Fibroblast of skin of right quadriceps (primary cell): ENCODE results near the gene PIGQ.
A peak's percentile ranks its signal among the peaks of the same experiment; 100 is the strongest.
"Not testable (repeated sequence)": the region's sequence is repeated elsewhere in the genome, so short reads cannot be mapped to it uniquely, and the experiment has no call there.

Experiments
- DNase-seq: peaks from one replicate; pipeline ENCODE4 v3.0.0-alpha.2; 2013

The PIGQ gene

DNA sequence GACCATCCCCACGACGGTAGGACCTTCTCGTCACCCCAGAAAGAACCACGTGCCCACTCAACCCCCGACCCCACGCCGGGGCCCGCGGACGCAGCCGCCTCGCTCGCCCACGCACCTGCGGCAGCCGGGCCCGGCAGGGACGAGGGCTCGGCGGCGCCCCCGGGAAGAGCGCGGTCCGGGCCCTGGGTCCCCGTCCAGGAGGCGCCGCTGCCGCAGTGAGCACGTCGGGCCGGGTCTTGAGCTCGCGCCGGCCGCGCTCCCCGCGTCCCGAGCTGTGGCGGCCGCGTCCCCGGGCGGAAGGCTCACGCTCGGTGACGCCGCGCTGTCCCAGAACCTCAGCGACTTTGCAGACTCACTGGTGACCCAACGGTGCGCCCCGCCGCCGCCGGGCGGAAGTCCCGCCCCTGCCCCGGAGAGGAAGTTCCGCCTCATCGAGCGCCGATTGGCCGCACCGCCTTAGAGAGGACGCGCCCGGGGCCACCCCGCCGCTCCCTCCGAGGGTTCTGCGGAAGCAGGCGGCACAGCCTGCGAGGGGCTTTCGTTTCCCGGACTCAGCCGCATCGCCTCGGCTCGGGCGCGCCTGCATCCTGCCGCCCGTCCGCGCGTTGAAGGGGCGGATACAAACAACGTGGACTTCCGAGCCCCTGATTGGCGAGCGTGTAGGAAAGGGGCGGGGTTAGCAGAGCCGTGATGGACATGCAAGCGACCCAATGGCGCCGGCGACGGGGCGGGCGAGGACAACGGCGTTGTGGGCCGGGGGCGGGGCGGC is 19.3 kb downstream of the PIGQ start:
- DNase-seq, result peak; percentile 95

DNA sequence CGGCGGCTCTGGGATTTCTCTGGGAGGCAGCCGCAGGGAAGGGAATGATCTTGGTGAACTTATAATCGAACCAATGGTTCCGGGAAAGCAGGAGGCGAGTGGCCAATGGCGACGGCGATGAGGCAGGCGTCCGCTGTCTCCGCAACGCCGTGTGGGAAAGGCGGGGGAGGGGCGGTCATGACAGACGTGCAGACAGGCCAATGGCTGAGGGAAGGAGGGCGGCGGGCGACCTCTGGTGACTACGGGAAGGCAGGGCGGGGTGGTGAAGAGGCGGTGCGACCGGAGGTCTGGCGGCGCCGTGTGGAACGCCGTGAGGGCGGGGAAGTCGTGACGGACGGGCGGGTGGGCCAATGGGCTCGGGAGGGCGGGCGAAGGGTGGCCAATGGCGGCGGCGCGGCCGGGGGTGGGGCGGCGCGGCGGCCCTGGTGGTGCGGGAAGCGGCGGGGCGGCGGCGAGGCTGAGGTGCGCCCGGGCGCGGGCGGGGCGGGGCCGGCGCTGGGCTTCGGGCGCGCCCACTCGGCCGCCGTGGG is 20.0 kb downstream of the PIGQ start, which contains the start of gene RAB40C:
TSS of gene RAB40C (plus strand) at position 409 of the 530 bp plus-strand sequence. CDS start 226 bp downstream, outside the sequence.
- peak; percentile 97 for DNase-seq

DNA sequence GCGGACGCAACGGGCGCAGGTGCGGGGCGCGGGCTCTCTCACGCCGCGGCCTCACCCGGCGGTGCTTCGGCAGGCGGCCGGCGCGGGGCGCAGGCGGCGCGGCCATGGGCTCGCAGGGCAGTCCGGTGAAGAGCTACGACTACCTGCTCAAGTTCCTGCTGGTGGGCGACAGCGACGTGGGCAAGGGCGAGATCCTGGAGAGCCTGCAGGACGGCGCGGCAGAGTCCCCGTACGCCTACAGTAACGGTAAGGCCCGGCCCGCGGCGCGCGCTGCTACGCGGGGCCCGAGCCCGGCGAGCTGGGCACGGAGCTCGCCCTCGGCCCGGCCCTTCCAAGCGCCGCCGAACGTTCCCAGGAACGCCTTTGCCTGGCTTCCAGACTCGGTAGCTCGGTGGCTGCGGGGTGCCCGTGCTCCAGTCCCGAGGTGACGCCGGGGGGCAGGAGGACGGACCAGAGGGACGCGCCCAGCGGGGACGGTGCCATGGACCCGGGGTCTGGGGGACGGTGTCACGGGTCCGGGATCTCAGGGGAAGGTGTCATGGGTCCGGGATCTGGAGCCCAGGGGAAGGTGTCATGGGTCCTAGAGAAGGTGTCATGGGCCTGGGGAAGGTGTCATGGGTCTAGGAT is 20.5 kb downstream of the PIGQ start:
- DNase-seq, result peak; percentile 34

DNA sequence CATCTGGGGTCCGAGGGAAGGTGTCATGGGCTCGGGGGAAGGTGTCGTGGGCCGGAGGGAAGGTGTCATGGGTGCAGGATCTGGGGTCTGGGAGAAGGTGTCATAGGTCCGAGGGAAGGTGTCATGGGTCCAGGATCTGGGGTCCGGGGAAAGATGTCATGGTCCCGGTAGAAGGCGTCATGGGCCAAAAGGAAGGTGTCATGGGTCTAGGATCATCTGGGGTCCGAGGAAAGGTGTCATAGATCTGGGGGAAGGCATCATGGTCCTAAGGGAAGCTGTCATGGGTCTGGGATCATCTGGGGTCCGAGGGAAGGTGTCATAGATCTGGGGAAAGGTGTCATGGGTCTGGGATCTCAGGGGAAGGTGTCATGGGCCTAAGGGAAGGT is 21.0 kb downstream of the PIGQ start:
- DNase-seq, result no peak

DNA sequence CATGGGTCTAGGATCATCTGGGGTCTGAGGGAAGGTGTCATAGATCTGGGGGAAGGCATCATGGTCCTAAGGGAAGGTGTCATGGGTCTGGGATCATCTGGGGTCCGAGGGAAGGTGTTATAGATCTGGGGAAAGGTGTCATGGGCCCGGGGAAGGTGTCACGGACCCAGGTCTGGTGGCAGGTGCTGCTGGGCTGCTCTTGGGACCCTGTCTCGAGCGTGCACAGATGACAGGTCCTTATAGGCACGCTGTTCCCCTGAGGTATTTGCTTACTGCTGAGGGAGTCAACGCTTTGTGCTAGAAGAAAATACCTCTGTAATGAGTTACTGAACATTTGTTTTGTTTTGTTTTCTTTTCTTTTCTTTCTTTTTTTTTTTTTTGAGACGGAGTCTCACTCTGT is 21.5 kb downstream of the PIGQ start:
- DNase-seq, result no peak

DNA sequence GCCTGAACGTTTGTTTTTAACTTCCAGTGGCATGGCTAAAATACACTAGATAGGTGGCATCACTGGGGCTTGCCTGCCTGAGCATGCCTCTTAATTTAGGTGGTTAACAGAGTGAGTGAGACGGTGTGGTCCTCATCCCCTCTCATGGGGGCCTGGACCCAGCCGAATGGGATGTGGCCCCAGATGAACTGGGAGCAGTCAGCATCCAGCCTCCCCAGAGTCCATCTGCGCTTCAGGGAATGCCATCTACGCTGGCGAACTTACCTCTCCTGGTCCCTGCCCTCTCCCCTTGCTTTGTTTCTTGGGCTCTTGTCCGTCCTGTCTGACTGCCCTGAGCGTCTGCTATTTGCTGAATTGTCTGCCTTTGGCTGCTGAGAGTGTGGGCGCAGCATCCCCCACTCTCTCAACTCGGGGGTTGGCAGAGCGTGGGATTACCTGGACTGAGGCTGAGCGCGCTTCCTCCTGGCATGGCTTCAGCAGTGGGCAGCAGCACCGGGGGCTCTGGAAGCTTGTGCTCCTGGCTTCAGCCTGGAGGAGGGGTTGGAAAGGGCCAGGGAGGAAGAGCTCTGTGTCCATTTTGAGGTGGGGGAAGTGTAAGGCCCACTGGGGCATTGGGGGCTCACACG is 22.2 kb downstream of the PIGQ start:
- DNase-seq, result no peak

DNA sequence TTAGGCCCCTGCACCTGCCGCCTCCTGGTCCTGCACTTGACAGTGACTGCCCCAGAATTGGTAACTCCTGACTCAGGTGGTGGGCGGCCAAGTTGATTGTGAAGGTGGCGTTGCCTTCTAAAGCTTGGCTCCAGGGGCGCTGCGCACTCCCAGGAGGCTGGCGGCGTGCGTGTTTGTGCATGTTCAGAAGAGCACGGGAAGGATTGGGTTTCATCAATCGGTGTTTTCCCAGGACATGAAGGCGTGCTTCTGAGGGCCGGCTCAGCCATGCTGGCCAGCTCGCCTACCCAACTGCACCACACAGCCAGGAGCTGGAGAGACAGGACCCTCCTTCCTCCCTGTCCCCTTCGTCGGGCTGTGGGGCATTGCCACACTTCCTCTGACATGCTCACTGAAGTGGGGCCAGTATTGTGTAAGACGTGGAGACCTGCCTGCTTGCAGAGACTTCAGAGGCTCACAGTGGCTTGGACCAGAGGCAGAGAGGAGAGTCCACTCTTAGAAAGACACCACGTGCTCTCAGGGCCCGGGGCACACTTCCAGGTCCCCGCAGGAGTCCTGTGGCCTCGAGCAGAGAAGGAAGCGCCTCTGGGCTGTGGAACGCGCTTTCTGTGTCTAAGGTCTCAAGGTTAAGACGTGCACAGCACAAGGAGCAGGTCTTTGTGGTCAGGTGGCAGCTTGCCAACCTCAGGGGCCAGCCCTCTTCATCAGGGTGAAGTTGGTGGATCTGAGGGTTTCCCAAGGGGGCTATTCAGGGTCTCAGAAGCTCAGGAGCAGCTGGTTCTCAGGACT is 22.9 kb downstream of the PIGQ start:
- DNase-seq, result no peak

DNA sequence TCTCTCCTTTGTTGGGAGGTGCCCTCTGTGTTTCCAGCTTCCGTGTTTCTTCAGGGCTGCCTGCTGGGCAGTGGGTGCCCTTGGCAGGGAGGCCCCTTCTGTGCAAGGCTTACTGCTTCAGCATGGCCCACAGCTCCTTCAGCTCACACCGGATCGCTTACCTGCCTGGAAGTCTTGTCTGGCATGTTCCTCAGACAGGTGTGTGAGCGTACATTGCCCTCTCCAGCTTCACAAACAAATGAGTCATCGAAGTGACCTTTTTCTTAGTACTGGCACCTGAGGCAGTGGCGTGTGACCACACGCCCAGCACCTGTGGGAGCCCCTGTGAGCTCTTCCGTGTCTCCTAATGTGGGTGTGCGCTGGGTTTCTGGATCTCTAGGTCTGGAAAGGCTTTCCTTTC is 23.6 kb downstream of the PIGQ start:
- DNase-seq, result no peak

DNA sequence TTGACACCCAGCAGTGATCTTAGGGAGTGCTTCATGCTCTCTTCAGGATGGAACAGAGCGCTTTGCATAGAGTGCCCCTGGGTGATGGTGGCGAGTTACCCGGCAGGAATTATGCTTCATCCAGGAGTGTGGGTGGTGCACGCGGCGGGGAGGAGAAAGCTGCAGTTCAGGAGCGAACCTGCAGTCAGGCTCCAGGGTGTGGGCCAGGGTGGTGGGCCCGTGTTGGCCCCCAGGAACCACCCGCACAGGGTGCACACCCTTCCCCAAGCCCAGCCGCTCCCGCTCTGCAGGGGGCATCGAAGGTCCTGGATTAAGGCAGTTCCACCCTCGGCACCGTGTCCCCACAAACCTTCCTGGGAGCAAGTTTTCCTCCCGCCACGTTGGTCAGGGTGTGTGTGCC is 24.0 kb downstream of the PIGQ start:
- DNase-seq, result no peak

DNA sequence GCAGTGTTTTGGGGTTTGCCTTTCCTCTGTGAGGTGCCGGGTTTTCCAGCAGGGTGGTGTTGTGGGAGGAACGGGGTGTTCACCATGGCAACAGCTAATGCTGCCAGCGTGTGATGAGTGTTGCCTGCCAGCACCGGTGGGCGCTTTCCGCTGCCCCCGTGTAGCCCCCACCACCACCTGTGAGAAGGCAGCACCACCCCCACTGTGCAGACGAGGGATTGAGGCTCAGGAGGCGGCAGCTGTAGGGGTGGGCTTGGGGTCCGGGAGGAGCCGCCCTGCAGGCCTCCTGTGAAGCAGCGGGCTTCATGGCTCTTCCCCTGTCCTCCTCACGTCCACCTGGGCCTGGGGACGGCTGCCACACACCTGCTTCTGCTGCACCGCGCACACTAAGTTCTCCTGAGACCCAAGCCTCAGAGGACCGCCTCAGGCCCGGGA is 25.3 kb downstream of the PIGQ start:
- no peak for DNase-seq

DNA sequence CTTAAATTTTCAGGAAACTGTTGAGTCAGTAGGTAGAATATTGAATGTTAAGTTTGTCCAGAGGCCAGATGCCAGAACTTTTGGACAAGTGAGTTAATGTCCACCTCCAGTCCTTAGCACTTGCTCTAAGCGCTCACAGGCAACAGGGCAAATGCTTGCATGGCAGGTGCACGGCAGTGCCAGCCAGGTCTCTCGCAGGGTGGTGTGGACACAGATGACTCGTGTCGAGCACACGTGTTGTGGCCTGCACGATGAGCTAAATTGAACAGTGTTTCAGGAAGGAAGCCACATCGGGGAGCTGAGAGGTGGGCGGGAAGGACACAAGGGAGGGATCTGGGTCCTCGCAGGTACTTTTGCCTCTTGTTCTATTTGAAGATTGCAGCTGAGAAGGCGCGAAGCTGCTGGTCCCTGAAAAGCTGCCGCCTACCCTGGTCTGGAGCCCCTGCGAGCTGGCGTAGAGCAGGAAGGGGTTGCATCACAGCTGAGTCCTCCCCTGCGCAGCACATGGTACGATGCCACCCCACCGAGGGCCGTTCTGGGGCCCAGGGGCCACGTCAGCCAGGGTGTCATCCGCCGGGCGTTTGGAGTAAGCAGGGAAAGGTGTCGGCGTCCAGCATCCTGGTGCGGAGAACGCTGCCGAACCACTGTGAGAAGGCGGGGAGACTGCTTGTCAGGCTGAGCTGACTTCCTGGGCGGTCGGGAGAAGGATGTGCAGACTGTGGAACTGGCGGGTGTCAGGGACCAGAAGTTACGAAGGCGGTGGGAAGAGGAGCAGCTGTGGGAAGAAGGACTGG is 26.4 kb downstream of the PIGQ start:
- no peak for DNase-seq

DNA sequence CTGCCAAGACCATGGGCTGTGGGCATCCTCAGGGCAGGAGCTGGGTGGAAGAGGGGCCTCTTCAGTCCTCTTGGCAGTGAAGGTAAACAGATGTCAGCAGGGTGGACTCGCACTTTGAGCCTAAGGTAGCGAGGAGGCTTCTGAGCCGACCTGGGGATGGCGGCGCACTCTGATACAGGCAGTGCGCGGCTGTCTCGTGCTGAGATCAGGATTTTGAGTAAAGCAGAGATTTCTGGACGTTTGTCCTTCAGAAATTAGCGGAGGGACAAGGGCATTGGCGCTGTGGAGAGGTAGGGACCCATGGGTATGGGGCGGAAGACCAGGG is 26.9 kb downstream of the PIGQ start:
- no peak for DNase-seq

DNA sequence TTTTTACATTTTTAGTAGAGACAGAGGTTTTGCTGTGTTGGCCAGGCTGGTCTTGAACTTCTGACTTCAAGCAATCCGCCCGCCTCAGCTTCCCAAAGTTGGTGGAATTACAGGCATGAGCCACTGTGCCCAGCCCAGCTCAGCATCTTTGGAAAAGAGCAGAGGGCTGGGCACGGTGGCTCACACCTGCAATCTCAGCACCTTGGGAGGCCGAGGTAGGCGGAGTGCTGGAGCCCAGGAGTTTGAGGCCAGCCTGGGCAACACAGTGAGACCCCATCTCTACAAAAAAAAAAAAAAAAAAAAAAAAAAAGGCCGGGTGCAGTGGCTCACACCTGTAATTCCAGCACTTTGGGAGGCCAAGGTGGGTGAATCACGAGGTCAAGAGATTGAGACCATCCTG is 27.9 kb downstream of the PIGQ start:
- not testable (repeated sequence) for DNase-seq

DNA sequence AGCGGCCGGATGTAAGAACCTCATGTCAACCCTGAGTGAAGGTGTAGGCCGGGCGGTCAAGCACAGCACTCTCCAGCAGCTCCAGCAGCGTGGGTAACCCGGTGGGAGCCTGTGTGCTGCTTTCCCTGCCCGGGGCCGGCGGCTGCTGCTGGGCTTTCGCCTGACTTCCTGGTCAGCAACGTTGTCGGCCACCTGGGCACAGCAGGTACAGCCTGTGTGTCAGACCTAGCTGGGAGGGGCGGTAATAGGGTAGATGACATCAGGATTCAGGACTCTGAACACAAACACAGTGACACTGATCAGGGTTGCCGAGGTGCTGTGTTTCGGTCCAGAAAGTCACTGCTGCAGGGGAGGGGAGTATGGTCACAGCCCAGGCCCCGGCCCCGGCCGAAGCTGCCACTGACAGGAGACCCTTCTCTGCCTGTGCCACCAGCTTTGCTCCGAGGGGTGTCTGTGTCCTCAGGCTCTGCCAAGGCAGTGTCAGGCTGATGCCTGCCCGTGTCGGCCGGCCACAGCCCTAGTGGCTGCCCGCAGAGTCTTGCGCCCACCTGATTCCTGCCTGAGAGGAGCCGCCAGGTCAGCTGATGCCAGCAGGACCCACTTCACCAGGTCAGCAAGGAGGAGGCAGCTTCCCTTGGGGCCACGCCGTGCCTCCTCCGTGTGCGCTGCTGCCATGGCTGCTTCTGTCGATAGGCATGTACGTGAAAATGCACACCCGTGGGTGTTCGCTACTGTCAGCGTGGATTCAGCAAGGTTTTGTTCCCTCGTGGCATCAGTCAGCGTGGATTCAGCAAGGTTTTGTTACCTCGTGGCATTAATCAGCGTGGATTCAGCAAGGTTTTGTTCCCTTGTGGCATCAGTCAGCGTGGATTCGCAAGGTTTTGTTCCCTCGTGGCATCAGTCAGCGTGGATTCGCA is 29.3 kb downstream of the PIGQ start:
- no peak for DNase-seq

DNA sequence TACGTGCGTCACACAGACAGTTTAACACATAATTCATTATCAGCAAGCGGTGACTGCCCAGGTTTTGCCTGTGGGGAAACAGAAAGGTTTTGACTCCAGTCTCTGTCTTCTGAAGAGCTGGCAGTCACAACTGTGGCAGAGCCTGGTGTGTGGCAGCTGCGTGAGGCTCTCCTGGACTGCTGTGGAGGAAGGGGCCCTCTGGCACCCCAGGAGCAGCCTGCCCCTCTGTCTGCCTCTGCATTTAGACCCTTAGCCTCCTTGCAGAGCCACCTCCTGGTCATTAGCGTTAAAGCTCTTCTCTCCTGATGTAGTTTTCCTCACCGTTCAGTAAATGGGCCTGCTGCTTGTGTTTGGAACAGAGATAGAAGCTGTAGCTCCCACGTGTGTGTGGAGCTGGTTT is 31.0 kb downstream of the PIGQ start:
- no peak for DNase-seq

DNA sequence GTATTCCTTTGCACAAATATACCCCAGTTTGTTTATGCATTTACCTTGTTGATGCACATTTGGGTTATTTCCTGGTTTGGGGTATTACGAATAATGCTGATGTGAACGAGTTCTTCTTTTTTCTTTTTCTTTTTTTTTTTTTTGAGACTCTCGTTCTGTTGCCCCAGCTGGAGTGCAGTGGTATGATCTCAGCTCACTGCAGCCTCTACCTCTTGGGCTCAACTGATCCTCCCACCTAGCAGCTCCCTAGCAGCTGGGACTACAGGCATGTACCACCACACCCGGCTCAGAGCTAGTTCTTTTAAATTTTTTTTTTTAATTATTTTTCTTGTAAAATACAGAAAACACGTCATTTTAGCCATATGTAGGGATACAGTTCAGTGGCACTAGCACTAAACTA is 34.2 kb downstream of the PIGQ start:
- no peak for DNase-seq

DNA sequence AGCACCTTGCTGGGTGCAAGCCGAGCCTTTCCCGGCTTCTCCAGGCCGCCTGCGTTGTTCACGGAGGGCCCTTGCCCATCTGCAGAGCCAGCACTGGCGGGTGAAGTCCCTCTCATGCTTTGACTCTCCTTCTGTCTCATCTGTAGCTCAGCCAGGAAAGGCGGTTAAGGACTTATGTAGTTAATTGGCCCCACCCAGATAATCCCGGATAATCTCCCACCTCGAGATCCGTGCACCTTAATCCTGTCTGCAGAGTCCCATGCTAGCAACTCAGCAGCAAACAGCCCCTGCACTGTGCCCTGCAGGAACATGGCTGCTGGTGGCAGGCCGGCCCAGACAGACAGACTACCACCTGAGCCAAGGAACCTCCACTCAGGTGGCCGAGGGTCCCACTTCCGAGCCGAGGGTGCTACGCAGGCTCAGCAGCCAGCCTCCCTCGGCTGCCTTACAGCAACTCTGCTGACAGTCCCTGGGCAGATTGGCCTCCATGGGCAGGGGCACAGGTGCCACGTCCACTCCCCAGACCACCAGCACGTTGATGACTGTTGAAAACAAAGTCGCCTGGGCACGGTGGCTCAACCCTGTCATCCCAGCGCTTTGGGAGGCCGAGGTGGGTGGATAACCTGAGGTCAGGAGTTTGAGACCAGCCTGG is 37.0 kb downstream of the PIGQ start:
- DNase-seq, result no peak

DNA sequence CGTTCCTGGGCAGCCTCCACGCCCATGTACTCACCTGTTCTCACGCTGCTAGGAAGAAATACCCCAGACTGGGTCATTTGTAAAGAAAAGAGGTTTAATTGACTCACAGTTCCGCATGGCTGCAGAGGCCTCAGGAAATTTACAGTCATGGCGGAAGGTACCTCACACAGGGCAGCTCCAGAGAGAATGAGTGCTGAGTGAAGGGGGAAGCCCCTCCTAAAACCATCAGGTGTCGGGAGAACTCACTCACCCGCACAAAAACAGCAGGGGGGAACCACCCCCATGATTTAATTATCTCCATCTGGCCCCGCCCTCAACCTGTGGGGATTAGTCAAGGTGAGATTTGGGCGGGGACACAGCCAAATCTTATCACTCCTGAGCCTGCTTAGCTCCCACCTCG is 38.3 kb downstream of the PIGQ start:
- no peak for DNase-seq

DNA sequence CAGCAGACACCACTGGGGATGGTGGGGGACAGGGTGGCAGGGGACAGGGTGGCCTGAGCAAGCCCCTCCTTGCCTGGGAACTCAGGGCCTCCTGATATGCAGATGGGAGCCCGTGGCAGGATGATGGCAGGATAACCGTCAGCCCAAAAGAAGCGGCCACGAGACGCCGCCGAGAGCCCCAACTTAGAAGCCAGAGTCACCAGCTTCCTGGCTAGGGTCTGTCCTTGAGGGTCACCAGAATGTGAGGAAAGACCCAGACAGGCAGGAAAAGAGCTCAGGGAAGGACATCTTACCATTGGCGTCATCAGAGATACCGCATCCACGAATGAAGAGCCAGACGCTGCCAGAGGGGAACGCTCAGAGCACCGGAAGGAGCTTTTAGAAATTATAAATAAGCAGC is 39.5 kb downstream of the PIGQ start:
- no peak for DNase-seq

DNA sequence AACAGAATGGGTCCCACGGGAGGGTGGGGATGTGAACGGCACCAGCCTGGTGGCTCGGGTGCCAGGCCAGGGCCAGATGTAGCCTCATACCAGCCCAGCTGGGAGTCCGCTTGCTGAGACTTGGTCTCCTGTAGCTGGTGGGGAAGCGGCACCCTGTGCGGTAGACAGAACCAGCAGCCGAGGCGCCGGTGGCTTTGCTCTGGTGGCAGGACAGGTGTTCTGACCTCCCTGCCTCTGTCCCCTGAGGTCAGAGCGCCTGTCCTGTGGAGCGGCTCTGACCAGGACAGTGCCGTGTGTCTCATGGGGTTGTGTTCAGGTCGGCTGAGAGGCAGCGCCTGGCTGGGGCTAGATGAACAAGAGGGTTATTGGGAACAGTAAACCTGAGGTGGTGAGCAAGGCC is 40.2 kb downstream of the PIGQ start:
- no peak for DNase-seq
